Measurements from ENCODE around the gene FHIT.
"Not testable (repeated sequence)": the region's sequence is repeated elsewhere in the genome, so short reads cannot be mapped to it uniquely, and the experiment has no call there.

The FHIT gene

DNA sequence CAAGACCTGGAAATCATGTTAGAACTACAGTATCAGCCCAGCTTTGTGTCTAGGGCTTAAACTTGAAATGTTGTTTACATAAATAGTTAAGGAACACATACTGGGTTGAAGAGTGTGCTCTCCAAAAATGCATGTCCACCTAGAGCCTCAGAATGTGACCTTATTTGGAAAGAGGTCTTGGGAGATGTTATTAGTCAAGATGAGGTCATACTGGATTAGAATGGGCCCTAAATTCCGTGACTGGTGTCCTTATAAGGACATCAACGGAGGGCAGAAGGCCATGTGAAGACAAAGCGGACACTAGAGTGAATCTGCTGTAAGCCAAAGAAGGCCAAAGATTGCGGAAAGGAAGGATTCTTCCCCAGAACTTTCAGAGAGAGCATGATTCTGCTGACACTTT, 1442.2 kb downstream of the FHIT start:
- no peaks in the 10 kb centered on the region for H3K27me3 ChIP-seq (ENCODE audit: low read length)
- no peaks in the 10 kb centered on the region for H3K9me2 ChIP-seq (replicated peaks; ENCODE audit: insufficient read depth, low read length)
- H3K4me3 ChIP-seq (ENCODE audit: insufficient read depth, low read length, poor library complexity, severe bottlenecking), result no peak overlapping the region
- TF ChIP-seq EZH2phosphoT487 (conservative IDR thresholded peaks at IDR 0.05; ENCODE audit: low read length) (no peak), CTCF (IDR thresholded peaks at IDR 0.05; ENCODE audit: insufficient read depth, low read length, poor library complexity, severe bottlenecking) (no peak)
- no peaks in the 10 kb centered on the region for H3F3A ChIP-seq (ENCODE audit: insufficient read depth)
- H3K36me3 ChIP-seq (ENCODE audit: low read length), result no peaks in the 10 kb centered on the region
- H3K9ac ChIP-seq (ENCODE audit: low read length), result no peak overlapping the region
- H3K9me3 ChIP-seq (ENCODE audit: insufficient read depth, low read length), result no peaks in the 10 kb centered on the region
- no peak overlapping the region for H2AFZ ChIP-seq (ENCODE audit: low read depth, low read length, severe bottlenecking)
- no peak overlapping the region for H3K27ac ChIP-seq (ENCODE audit: low read depth, low read length)
- H4K20me1 ChIP-seq (ENCODE audit: low read depth, low read length), result no peaks in the 10 kb centered on the region
- no peaks in the 10 kb centered on the region for H3K79me2 ChIP-seq (ENCODE audit: insufficient read depth, low read length)
- H3K4me2 ChIP-seq (ENCODE audit: low read depth, low read length, poor library complexity, severe bottlenecking), result no peak overlapping the region

DNA sequence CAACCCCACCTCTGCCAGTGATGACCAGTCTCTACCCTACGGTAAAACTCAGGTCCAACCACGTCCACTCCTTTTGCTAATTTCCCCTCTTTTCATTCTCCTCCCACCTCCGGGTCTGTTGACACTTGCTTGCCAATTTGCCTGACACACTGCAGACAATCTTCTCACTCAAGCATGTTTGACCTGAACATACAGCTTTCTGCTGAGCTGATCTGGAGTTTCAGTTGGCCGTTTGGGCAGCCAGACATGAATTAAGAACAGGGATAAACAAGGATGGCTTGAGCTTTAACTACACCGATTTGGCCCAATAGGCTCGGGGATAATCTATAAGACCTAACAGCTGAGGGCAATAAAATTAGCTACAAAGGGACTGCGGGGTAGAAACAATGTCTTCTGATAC, 1442.8 kb downstream of the FHIT start:
- Histone ChIP-seq H2AFZ (ENCODE audit: low read depth, low read length, severe bottlenecking) (no peak overlapping the region), H3K27ac (ENCODE audit: low read depth, low read length) (no peak overlapping the region)

DNA sequence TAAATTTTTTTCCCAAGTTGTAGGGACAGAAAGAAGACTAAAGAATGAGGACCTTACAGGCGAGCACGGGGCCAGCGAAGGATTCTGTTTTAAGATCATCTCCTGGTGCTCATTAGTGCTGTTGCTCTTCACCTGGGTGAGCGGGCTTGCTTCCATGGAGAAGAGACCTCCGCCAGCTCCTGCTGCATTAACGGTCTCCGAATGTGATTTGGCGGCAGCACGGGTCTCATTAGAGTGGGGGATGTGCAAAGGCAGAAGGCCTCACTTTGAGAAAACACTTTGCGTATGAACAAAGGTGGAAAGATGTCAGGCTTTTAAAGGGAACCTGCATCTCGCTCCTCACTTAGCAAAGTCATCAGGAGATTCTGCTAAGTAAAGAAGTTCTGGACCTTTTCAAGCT, 1448.0 kb downstream of the FHIT start:
- Histone ChIP-seq H3K4me2 (ENCODE audit: low read depth, low read length, poor library complexity, severe bottlenecking) (no peak overlapping the region), H3K27ac (ENCODE audit: low read depth, low read length) (no peak overlapping the region), H3K9me3 (ENCODE audit: insufficient read depth, low read length) (no peaks in the 10 kb centered on the region), H4K20me1 (ENCODE audit: low read depth, low read length) (no peaks in the 10 kb centered on the region), H3F3A (ENCODE audit: insufficient read depth) (no peaks in the 10 kb centered on the region), H3K79me2 (ENCODE audit: insufficient read depth, low read length) (no peaks in the 10 kb centered on the region), H3K9me2 (replicated peaks; ENCODE audit: insufficient read depth, low read length) (no peaks in the 10 kb centered on the region), H3K9ac (ENCODE audit: low read length) (no peak overlapping the region), H3K27me3 (ENCODE audit: low read length) (no peaks in the 10 kb centered on the region), H3K4me3 (ENCODE audit: insufficient read depth, low read length, poor library complexity, severe bottlenecking) (no peak overlapping the region), H3K36me3 (ENCODE audit: low read length) (no peaks in the 10 kb centered on the region), H2AFZ (ENCODE audit: low read depth, low read length, severe bottlenecking) (no peak overlapping the region)
- TF ChIP-seq CTCF (IDR thresholded peaks at IDR 0.05; ENCODE audit: insufficient read depth, low read length, poor library complexity, severe bottlenecking), result no peak
- TF ChIP-seq EZH2phosphoT487 (conservative IDR thresholded peaks at IDR 0.05; ENCODE audit: low read length), result no peak

More for the DNA sequence above, 1442.8 kb downstream of the FHIT start:
- H3K36me3 ChIP-seq (ENCODE audit: low read length), result no peaks in the 10 kb centered on the region
- H3K9me2 ChIP-seq (replicated peaks; ENCODE audit: insufficient read depth, low read length), result no peaks in the 10 kb centered on the region
- TF ChIP-seq CTCF (IDR thresholded peaks at IDR 0.05; ENCODE audit: insufficient read depth, low read length, poor library complexity, severe bottlenecking), result no peak
- no peak for TF ChIP-seq EZH2phosphoT487 (conservative IDR thresholded peaks at IDR 0.05; ENCODE audit: low read length)
- H3K4me2 ChIP-seq (ENCODE audit: low read depth, low read length, poor library complexity, severe bottlenecking), result no peak overlapping the region
- H3F3A ChIP-seq (ENCODE audit: insufficient read depth), result no peaks in the 10 kb centered on the region
- no peaks in the 10 kb centered on the region for H3K27me3 ChIP-seq (ENCODE audit: low read length)
- H3K9me3 ChIP-seq (ENCODE audit: insufficient read depth, low read length), result no peaks in the 10 kb centered on the region
- no peak overlapping the region for H3K4me3 ChIP-seq (ENCODE audit: insufficient read depth, low read length, poor library complexity, severe bottlenecking)
- H3K9ac ChIP-seq (ENCODE audit: low read length), result no peak overlapping the region
- no peaks in the 10 kb centered on the region for H4K20me1 ChIP-seq (ENCODE audit: low read depth, low read length)
- H3K79me2 ChIP-seq (ENCODE audit: insufficient read depth, low read length), result no peaks in the 10 kb centered on the region

GRCh38 chr3:59802453-59802852, 1448.8 kb downstream of the FHIT start:
- H3K4me3 ChIP-seq (ENCODE audit: insufficient read depth, low read length, poor library complexity, severe bottlenecking); H3K36me3 ChIP-seq (ENCODE audit: low read length); H3K9ac ChIP-seq (ENCODE audit: low read length); H3K9me2 ChIP-seq (replicated peaks; ENCODE audit: insufficient read depth, low read length); H3K27ac ChIP-seq (ENCODE audit: low read depth, low read length); H4K20me1 ChIP-seq (ENCODE audit: low read depth, low read length); H3F3A ChIP-seq (ENCODE audit: insufficient read depth); H3K79me2 ChIP-seq (ENCODE audit: insufficient read depth, low read length); H3K9me3 ChIP-seq (ENCODE audit: insufficient read depth, low read length); H3K4me2 ChIP-seq (ENCODE audit: low read depth, low read length, poor library complexity, severe bottlenecking); H2AFZ ChIP-seq (ENCODE audit: low read depth, low read length, severe bottlenecking); H3K27me3 ChIP-seq (ENCODE audit: low read length): not testable (repeated sequence)
